Measurements from ENCODE around the gene TAF3.

DNA sequence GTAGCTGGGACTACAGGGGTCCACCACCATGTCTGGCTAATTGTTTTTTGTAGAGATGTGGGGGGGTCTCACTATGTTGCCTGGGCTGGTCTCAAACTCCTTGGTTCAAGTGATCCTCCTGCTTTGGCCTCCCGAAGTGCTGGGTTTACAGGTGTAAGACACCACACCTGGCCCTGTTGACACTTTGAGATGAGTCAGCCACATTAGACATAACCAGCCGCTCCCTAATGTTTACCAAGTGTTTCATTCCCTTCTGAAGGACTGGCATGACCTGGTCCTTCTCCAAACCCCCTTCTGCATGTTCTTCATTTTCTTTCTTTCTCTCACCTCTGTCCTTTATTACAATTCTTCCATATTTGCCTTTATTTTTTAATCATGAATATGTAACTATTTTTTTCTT, 67.8 kb downstream of the TAF3 start:
- TF ChIP-seq GATA2 (IDR thresholded peaks at IDR 0.05; ENCODE audit: low read depth, low read length) (no peak), GATA3 (IDR thresholded peaks at IDR 0.05; ENCODE audit: low read depth, low read length) (no peak)
